Lower lobe of right lung (tissue), 2 donors: ENCODE results near the gene CHST1. TPM values are rescaled to one million over a fixed set of nuclear protein-coding genes. Genes with fewer than 3 reads are reported as not detected.

Experiments used
- ATAC-seq, 2 donors: fragments of 200-7000 bp; cut with Tn5 transposase; one replicate each; pipeline ENCODE4 v1.9.1; 2020 to 2022; ENCODE audit warnings: mild to moderate bottlenecking in 2 of 2, moderate library complexity in 2 of 2
- DNase-seq: peaks from one replicate; pipeline ENCODE4 v3.0.0-alpha.2; 2020
- H3K27ac ChIP-seq: fragments of 200-600 bp; one replicate; pipeline ENCODE4 v1.8.0; 2022
- H3K27me3 ChIP-seq: fragments of 200-600 bp; one replicate; pipeline ENCODE4 v1.8.0; 2022; ENCODE audit warnings: low read depth
- H3K36me3 ChIP-seq: fragments of 200-600 bp; one replicate; pipeline ENCODE4 v1.8.0; 2022; ENCODE audit warnings: mild to moderate bottlenecking
- H3K4me1 ChIP-seq: fragments of 200-600 bp; one replicate; pipeline ENCODE4 v1.8.0; 2022
- H3K4me3 ChIP-seq: fragments of 200-600 bp; one replicate; pipeline ENCODE4 v1.8.0; 2022; ENCODE audit warnings: mild to moderate bottlenecking
- H3K9me3 ChIP-seq: fragments of 200-600 bp; one replicate; pipeline ENCODE4 v1.8.0; 2022
- CTCF ChIP-seq: fragments of 200-600 bp; IDR thresholded peaks from one replicate; pipeline ENCODE4 v1.8.0; 2022; ENCODE audit warnings: antibody characterized with exemption, mild to moderate bottlenecking
- intact Hi-C: fragments of 100-400 bp; cut with DNase I; formaldehyde crosslinking; loops from one replicate; pipeline ENCODE4 v1.11.0; 2022
- microRNA-seq: library from miRNA; unstranded; fragments of <30 nt; microRNA quantifications from one replicate; pipeline ENCODE4 v1.2.0, GENCODE V29; 2020; ENCODE audit warnings: borderline number of aligned reads
- total RNA-seq: library from RNA; stranded (reverse); fragmentation: NEBNext Ultra II Directional; extraction: Animal tissue kit (Norgen Biotek cat#: 25700); gene quantifications from one replicate; pipeline ENCODE4 v1.2.1, GENCODE V29; 2021
- donor health status: DM: no; HTN: yes; CAD: no; lungs with severe emphysema.

CHST1 gene
- total RNA-seq, 1 donor from 2014 or later: 4.6 TPM

- H3K27me3 ChIP-seq: peaks cover 10% of the 10 kb centered on the region
- no peak for DNase-seq
- TF ChIP-seq CTCF: no peak
Measured at GRCh38 chr11:45605051-45605450, 60.4 kb downstream of the CHST1 start.

DNA sequence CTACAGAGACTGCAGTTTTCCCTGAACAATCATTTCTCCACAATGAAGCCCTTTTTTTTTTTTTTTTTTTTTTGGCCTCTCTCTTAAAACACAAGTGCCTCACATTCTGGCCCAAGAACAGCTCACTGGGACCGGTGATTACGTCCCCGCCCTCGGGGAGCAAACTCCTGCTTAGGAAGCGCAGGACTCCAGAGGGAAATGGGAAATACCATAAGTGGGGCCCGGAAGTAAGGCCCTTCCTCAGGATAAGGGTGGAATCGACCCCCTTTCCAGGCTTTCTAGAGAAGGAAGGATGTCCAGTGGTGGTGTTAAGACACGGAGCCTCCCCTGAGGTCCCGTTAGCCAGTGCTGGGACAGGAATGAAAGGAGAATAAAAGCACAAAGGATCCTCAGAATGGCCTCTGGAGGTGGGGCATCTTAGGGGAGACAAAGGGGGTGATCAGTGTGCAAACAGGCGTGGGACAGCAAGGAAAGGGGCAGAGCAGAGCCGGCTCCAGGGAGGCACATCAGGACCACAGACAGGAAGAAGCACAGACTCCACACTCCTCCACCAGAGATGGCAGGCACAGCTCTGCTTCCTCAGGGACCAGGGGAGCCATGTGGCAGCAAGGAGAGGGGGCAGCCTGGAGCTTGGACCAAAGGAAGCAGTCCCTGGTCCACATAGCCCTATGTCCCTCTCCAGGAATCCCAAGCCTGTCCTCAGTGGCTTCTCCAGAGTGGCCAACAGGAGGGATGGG, 61.3 kb downstream of the CHST1 start:
- DNase-seq: no peak
- Histone ChIP-seq H3K27ac (no peak overlapping the region), H3K27me3 (peaks cover 10% of the 10 kb centered on the region), H3K36me3 (no peaks in the 10 kb centered on the region), H3K4me3 (no peak overlapping the region), H3K9me3 (no peaks in the 10 kb centered on the region), H3K4me1 (no peaks in the 10 kb centered on the region)
- intact Hi-C loops: no loop called here
- TF ChIP-seq CTCF: no peak
- no peak for ATAC-seq

More at GRCh38 chr11:45605051-45605450, 60.4 kb downstream of the CHST1 start:
- Histone ChIP-seq H3K4me1 (no peaks in the 10 kb centered on the region), H3K9me3 (no peaks in the 10 kb centered on the region), H3K36me3 (no peaks in the 10 kb centered on the region), H3K27ac (no peak overlapping the region), H3K4me3 (no peak overlapping the region)
- intact Hi-C loops: no loop called here
- ATAC-seq: no peak

- ATAC-seq (no peak), DNase-seq (no peak)
- Histone ChIP-seq H3K4me1 (no peaks in the 10 kb centered on the region), H3K27me3 (peaks cover 5% of the 10 kb centered on the region), H3K36me3 (no peaks in the 10 kb centered on the region), H3K9me3 (no peaks in the 10 kb centered on the region), H3K27ac (no peak overlapping the region), H3K4me3 (no peak overlapping the region)
- intact Hi-C loops: no loop called here
- TF ChIP-seq CTCF: no peak
Measured at GRCh38 chr11:45599161-45599943, 66.1 kb downstream of the CHST1 start.

Small RNA genes lying within 50 kb of the gene (microRNA-seq; reads per million reads assigned to microRNA genes)
- not detected for gene MIR7154

Other genes with a start within 250 kb of the CHST1 start
- 24.7 TPM for gene SLC35C1, start 139.5 kb upstream of the CHST1 start, total RNA-seq
- gene CRY2, start 181.9 kb upstream of the CHST1 start, total RNA-seq: 62.3 TPM
- 7.3 TPM for gene MAPK8IP1, start 220.0 kb upstream of the CHST1 start, total RNA-seq
- gene FREY1, start 241.6 kb upstream of the CHST1 start, total RNA-seq: 0.53 TPM